ENCODE results near the gene NFKB2.

Gene NFKB2

DNA sequence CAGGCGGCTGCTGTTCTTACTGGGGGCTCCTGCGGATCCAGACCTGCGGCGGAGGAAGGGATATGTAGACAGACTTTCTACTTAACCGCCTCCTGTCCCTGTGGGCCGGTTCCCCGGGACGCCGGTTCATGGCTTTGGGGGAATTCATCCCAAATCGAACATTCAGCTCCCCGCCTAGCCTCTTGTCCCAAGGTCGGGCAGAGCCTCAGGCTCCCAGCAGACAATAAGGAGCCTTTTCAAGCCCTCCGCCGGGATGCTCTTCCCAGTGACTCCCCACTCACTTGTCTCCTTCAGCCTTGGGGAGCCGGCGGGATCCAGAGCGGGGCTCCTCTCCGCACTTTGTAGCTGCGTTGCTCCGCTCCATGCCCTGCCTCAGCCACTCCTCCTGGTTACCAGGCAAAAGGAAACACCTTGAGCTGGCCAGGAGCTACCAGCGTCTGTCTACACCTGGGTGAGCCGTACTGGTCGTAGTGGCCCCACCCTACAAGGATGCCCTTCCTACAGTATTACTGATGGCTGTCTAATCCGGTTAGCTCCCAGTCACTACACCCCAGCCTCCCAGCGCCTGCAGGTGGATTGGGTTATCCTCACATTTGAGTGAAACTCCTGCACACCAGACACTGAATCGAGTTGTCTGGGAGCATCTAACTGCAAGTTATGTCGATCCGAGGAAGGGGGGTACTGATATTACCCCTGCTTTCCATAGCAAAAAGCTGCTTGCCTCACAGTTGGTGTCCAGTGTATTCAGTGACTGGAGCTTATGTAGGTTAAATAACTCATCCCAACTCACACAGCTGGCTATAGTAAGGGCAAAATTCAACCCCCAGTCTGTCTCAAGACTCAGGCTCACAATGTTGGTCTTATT, 55.8 kb downstream of the NFKB2 start, which contains the start of gene C10orf95:
C10orf95 (minus strand) TSS at position 439 of the 865 bp plus-strand sequence. CDS start 450 bp downstream, outside the sequence.
- DNase-seq (ENCODE audit: low read depth), result no peak
